GM21390 (cell line): ENCODE results near the gene HRH3.

Experiments used
- ATAC-seq: cut with Tn5 transposase; IDR thresholded peaks from one replicate; pipeline ENCODE4 v1.9.1; 2021; ENCODE audit not compliant: unreplicated experiment

Gene HRH3

DNA sequence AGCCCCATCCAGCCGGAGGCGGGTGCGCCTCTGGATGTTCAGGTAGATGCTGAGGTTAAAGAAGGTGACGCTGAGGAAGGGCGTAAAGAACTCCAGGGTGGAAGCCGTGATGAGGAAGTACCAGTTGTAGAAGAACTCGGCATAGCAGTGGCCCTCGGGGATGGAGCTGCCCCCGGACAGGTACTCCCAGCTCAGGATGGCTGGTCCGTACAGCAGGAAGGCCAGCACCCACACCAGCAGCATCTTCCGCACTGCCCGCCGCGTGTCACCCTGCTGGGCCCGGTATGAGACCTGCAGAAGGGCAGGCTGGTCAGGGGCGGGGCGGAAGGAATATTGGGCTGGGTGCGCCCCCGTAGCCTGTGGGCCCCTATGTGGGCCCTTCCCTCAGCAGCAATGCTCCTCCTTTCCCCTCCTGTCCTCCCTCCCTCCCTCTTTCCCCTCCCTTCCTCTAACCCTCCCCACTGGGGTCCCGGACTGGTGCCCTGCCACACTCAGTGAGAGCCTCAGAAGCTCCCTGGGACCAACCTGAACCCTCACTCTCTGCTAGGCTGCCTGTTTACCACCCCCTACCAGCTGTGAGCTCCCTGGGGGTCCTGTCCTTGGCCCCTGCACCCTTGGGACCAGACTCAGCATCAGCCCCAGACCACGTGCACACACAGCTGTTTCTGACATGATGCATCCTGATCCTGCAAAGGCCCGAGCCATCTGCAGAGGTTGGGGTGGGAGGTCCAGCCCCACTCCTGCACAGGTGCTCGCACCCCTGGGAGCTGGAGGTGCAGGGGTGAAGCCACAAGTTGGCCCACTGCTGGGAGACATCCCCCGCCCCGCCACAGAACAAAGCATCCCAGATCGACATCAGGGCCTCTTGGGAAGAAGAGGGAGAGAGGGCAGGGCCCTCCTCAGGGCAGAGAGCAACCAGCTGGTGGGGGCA is 3.2 kb downstream of the HRH3 start:
- ATAC-seq, result no peak

DNA sequence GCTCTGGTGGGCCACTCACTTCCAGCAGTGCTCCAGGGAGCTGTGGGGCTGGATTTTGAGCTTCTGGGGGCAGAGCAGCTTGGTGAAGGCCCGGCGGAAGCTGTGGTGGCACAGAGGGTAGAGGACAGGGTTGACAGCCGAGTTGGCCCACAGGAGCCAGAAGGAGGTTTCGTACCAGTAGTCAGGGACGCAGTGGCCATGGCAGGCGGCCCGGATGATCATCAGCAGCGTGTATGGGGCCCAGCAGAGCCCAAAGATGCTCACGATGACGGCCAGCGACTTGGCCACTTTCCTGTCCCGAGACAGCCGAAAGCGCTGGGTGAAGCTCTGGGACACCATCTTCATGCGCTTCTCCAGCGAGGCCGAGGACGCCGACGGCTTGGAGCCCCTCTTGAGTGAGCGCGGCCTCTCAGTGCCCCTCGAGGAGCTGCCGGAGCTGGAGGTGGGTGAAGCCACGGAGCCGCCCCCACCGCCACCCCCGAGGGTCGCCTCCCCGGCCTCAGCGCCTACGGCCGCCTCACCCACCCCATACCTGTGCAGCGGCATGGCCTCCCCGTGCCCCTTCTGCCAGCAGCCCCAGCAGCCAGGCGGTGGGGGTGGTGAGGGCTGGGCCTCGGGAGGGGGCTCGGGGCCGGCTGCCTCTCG is 4.0 kb downstream of the HRH3 start:
- ATAC-seq, result no peak

DNA sequence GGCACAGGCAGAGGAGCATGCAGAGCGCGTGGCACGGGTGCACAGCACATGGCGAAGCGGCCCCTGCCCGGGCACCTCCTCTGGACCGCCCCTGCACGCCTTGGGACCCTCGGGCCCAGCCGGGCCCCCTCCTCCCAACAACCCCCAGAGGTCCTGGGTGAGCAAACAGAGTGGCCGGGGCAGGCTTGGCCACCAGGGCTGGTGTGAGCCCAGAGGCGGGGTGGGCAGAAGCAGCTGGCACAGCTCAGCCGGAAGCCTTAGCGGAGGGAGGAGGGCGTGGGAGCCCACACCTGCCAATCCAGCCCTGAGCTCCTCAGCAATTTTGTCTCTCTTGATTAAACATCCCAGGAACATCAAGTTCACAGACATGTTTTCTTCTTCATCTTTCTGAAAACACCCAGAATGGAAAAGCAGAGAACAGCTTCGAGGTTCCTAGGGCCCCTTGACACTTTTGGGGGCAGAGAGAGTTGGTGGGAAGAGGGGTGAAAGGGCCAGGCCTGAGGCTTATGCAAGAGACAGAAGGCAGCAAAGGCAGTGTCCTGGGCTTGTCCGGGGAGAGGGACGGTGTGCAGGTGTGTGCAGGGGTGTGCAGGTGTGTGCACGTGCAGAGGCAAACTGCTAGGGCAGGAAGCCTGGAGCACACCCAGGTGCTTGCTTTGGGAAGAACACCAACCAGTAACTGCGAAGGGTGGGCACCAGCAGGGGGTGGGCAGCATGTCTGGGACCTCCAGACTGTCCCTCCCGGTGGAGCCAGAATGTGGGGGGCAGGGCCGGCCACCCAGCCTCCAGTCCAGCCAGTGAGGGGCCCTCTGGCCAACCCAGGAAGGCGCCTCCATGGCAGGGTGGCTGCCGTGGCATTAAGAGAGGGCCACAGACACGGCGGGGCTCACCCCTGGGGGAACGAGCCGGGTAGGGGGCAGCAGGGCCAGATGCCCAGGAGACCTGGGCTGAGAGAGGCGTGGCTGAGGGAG is 4.8 kb downstream of the HRH3 start:
- ATAC-seq, result no peak

DNA sequence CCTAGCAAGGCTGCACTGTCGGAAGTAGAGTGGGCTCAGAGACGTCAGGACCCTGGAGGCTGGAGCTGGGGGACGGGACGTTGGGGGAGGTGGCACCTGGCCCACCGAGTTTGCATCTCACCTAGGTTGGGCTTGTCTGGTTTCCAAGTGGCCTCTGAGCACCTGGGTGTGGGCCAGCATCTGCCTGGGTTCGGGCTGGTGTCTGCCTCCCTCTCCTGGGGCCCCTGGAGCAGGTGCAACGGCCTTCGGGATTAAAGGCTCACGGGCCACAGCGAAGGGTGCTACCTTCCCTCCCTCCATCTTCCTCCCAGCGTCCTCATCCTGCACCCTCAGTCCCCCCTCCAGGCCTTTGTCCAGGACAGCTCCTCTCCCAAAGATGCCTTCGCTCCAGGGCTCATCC is 6.0 kb downstream of the HRH3 start:
- ATAC-seq, result no peak

DNA sequence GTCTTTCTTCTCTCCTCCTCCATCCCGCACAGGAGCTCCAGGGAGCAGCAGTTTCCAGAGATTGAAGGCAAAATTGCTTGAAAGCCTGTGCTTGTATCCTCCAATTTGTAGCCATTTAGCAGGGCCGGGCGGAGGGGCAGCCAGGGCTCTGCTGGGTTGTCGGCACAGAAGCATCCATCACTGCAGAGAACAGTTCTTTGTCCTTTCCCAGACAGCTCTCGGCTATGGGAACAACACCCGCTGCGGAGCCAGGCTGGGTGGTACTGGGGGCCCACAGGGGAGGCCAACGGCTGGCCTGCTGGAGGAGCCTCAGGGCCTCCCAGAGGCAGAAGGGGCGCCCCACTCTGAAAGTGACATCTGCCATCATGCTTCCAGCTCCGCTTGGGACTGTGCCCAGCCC is 7.8 kb downstream of the HRH3 start:
- ATAC-seq, result no peak

DNA sequence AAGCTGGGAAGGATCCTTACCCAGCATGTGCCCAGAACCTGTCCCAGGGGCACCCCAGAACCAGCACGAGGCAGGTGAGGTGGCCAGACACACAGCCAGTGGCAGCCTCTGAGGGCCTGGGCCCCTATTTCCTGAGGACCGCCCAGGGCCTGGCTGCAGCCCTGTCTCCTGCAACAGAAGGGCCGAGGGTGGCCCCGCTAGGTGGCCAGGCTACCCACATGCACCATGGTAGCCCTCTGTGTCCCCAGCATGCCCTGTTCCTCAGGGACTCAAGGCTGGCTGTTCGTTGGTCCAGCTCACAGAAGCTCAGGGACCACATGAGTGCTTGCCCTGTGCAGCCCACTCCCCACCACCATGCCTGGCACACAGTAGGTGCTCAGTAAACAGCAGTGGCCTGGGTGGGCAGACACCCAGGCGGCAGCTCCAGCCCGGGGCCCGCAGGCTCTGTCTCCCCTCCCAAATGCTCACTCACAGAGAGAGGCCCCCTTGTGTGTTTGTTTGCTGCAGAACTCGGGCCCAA is 8.2 kb downstream of the HRH3 start:
- no peak for ATAC-seq

DNA sequence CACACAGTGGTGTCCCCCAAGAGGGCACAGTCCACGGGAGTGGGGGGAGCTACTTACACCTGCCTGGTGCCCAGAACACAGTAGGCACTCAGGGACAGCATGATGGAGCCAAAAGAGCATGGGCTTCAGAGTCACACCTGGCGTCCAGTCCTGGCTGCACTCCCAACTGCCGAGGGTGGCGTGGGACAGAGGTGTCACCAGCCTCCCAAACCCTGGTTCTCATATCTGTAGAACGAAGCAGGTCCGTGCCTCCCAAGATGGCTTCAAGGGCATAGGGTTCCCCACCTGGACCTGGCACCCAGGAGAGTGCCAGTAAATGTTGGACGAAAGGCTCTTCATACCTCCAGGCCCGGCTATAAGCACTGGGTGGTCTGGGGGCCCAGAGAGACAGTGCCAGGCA is 8.9 kb downstream of the HRH3 start:
- no peak for ATAC-seq

DNA sequence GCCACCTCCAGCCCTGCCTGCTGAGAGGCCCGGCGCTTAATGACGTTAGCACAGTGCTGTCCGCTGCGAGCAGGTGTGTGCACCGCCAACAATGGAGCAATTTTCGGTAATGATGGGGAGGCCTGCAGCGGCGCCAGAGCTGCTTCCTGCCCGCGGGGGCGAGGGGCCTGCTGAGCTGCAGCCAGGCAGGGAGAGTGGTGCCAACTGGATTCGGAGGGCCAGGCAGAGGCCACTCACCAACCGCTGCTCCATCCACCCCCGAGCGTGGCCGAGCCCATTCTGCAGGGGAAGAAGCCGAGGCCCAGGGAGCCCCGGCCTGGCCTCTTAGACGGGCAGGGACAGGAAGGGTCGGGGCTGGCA is 9.6 kb downstream of the HRH3 start:
- no peak for ATAC-seq

DNA sequence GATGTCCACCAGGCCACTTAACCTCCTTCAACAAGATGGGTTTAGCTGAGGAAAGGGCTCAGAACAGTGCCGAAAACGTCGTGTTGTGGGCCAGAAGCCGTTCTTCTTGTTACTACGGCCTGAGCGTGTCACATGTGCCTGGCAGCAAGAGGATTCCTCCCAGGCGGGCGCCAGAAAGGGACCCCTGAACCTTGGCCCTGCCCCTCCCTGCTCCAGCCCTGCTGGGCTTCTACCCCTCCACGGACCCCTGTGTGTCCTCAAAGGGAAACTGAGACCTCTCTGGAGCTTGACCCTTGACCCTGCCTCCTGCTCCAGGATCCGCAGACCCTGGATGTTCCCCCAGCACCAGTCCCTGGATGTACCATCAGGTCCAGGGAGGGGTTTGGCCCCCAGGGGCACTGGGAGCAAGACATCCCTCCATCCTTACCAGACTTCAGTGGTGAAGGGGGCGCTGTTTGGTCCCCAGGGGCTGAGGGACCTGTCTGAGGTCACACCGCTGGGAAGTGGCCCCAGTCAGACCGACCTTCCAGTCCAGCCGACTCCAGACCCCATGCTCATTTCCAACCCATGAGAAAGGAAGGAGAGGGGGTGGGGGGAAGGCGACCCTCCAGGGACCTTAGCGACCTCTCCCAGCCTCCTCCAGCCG is 10.1 kb downstream of the HRH3 start:
- no peak for ATAC-seq

DNA sequence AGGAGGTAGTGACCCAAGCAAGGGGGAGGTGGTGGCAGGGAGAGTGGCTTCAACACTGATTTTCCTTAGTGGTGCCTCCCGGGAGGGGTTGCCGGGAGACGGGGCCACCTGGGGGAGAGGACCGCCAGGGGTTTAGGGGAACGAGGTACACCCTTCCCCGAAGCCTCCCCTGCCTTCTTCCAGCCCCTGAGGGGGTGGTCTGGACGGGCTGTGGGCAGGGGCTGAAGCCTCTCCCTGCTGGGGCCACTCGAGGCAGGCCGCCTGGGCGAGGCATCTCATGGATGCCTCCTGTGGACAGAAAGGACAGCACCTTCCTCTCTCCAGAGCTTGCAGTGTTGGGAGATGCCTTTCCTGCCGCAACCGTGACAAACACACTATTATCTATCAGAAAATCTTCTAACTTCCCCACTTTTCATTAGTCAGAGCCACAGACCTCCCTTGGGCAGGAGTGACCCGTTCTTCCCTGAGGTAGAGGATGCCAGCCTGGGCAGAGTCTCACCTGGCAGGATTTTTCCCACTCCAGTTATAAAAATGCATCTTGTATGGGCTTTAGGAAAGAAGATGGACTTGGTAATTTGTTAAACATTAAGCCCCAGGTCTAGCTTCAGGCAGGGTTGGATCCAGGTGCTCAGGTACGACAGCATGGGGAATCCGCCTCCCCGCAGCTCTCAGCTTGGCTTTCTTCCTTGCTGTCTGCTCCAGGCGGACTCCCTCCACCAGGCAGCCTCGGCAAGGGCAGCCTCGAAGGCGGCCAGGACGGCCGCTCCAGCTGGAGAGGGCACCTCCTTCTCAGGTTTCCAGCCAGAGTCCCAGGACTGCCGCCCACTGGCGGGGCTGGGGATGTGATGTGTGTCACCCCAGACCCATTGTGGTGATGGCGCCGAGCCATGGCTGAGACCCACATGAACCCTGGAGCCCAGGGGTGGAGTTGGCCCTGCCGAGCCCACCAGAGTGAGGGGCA is 11.0 kb downstream of the HRH3 start:
- ATAC-seq, result no peak

DNA sequence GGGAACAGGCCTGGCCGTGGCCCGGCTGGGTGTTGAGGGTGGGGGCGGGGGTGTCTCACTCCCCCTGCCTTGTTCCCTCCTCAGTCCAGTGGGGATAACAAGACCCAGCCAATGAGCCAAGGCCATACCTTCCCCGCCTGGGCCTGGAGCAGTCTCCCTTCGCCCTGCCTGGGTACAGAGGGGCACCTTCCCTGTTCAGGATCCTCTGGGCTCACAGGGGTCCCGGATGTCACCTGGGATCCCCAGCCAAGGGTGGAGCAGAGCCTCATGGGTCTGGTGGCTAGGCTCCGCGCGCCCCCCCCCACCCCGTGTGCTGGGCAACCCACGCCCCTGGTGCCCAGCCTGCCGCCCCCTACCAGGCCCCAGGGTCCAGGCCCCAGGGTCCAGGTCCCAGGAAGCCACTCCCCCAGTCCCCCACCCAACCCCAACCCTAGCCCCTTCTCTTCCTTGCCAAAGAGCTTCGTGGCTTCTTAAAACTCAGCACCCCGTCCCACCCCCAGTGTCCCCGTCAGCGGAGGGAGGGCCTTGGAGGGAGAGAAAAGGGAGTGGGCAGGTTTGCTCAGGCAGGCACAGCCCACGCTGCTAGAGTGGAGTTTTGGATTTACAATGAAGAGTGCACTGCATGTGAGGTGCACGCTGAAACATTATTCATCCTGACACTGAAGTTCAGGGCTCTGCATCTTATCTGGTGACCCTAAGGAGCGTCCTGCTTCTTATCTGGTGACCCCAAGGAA is 11.8 kb downstream of the HRH3 start:
- no peak for ATAC-seq

DNA sequence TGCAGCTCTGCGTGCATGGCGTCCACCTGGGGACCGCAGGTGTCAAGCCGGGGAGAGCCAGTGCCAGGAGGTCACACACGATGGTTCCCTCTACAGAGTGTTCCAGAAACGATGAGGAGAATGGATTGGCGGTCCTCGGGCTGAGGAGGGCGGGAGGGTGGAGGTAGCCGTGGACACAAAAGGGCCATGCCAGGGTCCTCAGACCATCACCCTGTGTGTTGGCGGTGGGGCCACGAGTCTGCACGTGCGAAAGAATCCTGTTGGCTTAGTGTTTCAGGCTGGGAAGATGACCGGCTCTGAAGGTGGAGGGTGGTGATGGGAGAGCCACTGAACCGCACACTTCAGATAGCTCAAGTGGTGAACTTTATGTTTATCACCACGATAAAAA is 13.7 kb downstream of the HRH3 start:
- ATAC-seq, result no peak

DNA sequence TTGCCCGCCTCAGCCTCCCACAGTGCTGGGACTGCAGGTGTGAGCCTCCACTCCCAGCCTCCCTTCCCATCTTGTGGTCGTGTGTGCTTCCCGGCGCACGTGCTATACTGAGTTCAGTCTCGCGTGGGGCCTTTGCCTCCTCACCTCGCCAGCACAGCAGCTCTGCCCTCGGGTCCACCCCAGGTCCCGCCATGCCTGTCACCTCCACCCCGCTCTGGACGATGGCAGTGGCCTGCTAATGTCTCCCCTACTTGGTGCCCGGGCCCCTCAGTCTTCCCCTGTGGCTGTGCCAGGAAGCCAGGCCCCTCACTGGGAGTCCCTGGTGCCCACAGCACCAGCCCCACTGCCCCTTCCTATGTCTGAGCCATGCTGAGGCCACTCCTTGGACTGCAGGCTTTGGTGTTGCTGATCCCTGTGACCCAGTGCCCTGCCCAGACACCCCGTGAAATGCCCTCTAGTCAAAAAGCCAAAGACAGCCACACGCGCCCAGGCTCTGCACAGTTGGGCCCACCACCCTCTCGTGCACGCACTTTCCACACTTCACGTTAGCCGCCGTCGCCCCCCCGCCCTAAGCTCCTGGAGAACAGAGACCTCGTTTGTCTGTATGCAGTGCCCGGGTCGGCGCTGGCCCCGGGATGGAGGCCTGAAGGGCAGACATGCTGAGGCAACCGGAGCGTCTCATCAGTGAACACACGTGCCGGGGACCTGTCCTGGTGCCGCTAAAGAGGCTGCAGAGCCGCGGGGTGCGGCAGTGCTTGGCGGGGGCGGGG is 14.3 kb downstream of the HRH3 start:
- no peak for ATAC-seq

DNA sequence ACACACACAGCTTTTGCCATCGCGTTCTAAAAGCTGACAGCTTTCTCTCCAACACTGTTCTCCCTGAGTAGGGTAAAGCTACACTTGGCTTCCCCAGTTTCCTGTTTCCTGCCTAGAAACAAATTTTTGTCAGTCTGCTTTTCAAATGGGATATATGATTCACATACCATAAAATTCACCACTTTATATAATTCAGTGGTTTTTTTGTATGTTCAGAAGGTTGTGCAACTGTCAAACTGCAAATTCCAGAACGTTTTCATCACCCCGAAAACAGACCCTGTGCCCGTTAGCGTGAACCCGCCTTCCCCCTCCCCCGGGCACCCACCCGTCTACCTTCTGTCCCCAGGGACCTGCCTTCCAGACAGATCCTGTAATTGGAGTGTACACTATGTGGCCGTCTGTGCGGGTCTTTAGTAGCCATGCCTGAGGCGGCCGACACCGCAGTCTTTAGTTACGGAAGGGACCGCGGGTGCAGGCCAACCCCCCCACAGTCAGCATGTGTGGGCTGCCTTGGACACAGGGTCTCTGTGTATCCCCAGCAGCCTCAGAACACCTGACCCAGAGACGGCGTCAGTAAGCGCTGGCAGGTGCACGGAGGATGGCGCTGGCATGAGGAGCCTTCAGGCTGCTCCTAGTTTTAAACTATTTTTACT is 16.6 kb downstream of the HRH3 start:
- no peak for ATAC-seq

DNA sequence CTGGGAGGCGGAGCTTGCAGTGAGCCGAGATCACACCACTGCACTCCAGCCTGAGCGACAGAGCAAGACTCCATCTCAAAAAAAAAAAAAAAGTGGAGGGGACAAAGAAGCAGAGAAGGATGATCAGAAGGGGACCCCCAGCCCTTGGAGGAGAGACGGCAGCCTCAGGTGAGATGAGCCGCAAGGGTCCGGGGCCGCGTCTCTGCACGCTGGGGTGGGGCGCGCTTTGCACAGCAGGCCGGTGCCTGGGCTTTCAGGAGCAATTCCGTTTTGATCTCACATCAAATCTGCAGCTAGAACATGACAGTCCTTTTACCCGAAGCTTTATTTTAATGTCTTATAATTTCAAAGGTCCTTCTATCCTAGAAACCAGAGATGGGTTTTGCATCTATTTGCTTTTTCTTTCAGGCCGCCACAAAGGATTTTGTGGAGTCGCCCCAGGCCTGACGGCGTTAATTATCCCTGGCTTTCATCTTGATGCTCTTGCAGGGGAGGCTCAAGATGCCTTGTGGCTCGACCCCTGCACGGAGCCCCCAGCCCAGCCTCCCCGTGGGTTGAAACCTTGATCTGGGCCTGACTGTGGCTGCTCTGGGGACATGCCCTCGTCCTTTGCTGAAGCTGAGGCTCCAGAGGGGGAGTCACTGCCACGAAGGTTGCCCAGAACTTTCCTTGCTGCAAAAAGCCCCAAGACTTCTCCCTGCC is 17.3 kb downstream of the HRH3 start:
- ATAC-seq, result no peak

DNA sequence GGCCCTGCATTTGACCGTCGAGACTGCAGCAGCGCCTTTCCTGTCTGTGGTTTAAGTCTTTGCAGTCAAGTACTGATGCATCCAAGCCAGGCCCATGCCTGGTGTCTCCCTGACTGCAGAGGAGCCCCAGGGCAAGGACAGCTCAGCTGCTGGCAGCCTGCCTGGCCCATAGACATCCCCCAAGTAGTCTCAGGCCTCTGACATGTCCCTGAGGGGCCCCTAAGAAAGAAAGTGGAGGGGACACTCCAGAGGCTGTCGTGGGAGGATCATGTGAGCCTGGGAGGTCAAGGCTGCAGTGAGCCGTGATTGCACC is 18.0 kb downstream of the HRH3 start:
- ATAC-seq, result peak; percentile 18
